Ishikawa (cell line): ENCODE data around the gene OPCML.

Experiments
- CEBPB ChIP-seq: IDR thresholded peaks from 2 replicates; pipeline ENCODE4 v1.6.1; 2012
- CREB1 ChIP-seq: IDR thresholded peaks from 2 replicates; pipeline ENCODE4 v1.6.1; 2012; ENCODE audit warnings: low read depth
- EGR1 ChIP-seq: IDR thresholded peaks from 2 replicates; pipeline ENCODE4 v1.6.1; 2012
- EP300 ChIP-seq: IDR thresholded peaks from 2 replicates; pipeline ENCODE4 v1.6.1; 2012; ENCODE audit warnings: borderline replicate concordance
- FOXM1 ChIP-seq: IDR thresholded peaks from 2 replicates; pipeline ENCODE4 v1.6.1; 2012; ENCODE audit warnings: low read depth, borderline replicate concordance
- NFIC ChIP-seq: IDR thresholded peaks from 2 replicates; pipeline ENCODE4 v1.6.1; 2012
- RAD21 ChIP-seq: IDR thresholded peaks from 2 replicates; pipeline ENCODE4 v1.6.1; 2012; ENCODE audit warnings: low read depth
- REST ChIP-seq: IDR thresholded peaks from 2 replicates; pipeline ENCODE4 v1.6.1; 2012; ENCODE audit warnings: low read depth, mild to moderate bottlenecking
- TAF1 ChIP-seq: IDR thresholded peaks from 2 replicates; pipeline ENCODE4 v1.6.1; 2012; ENCODE audit warnings: low read depth, mild to moderate bottlenecking
- TCF12 ChIP-seq: IDR thresholded peaks from 2 replicates; pipeline ENCODE4 v1.6.1; 2012; ENCODE audit warnings: low read depth
- TEAD4 ChIP-seq: IDR thresholded peaks from 2 replicates; pipeline ENCODE4 v1.6.1; 2012
- YY1 ChIP-seq: IDR thresholded peaks from 2 replicates; pipeline ENCODE4 v1.6.1; 2012; ENCODE audit warnings: low read depth
- ZBTB7A ChIP-seq: IDR thresholded peaks from 2 replicates; pipeline ENCODE4 v1.6.1; 2012; ENCODE audit warnings: low read depth
- TF ChIP-seq, protein P1 (sequence below): IDR thresholded peaks from 2 replicates; pipeline ENCODE4 v1.6.1; 2012
- TF ChIP-seq, protein P2 (sequence below): IDR thresholded peaks from 2 replicates; pipeline ENCODE4 v1.6.1; 2012

The OPCML gene

GRCh38 chr11:133265530-133266035 lies 266.7 kb downstream of the OPCML start:
- TF ChIP-seq TAF1 (no peak), YY1 (no peak)
- TF ChIP-seq, protein P1, sequence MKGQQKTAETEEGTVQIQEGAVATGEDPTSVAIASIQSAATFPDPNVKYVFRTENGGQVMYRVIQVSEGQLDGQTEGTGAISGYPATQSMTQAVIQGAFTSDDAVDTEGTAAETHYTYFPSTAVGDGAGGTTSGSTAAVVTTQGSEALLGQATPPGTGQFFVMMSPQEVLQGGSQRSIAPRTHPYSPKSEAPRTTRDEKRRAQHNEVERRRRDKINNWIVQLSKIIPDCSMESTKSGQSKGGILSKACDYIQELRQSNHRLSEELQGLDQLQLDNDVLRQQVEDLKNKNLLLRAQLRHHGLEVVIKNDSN = no peak

- no peak for TF ChIP-seq REST
- no peak for TF ChIP-seq ZBTB7A
- TF ChIP-seq TAF1 = no peak
- no peak for TF ChIP-seq RAD21
- no peak for TF ChIP-seq FOXM1
- no peak for TF ChIP-seq CEBPB
- no peak for TF ChIP-seq EGR1
- no peak for TF ChIP-seq NFIC
- no peak for TF ChIP-seq YY1
- TF ChIP-seq, protein P2, sequence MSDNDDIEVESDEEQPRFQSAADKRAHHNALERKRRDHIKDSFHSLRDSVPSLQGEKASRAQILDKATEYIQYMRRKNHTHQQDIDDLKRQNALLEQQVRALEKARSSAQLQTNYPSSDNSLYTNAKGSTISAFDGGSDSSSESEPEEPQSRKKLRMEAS = no peak
- TF ChIP-seq EP300 = no peak
These were observed 269.0 kb downstream of the OPCML start for GRCh38 chr11:133263332-133263731.

GRCh38 chr11:133258751-133259150 lies 273.6 kb downstream of the OPCML start:
- TF ChIP-seq REST = no peak
- TF ChIP-seq YY1 = no peak
- no peak for TF ChIP-seq TEAD4

DNA sequence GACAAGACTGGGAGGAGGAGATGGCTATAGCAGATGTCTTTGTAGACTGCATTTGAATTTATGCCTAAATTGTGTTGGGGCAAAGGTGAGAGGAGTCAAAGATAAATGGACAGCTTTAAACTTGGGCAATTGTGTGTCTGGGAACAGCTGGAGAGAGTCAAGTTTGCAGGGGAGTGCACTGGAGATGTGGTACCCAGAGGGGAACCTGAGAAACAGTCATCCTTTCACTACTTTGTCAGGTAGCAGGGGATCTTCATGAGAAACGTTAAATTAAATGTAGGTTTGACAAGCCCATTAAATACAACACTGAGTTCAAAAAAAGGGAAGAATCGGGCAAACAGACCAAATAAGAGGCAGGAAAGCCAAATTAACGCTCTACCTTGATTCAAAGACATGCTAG lies 277.7 kb downstream of the OPCML start:
- no peak for TF ChIP-seq EP300
- TF ChIP-seq CREB1 = no peak
- no peak for TF ChIP-seq YY1
- TF ChIP-seq, protein P2 = no peak
- no peak for TF ChIP-seq TEAD4
- no peak for TF ChIP-seq RAD21
- TF ChIP-seq EGR1 = no peak
- no peak for TF ChIP-seq TCF12

DNA sequence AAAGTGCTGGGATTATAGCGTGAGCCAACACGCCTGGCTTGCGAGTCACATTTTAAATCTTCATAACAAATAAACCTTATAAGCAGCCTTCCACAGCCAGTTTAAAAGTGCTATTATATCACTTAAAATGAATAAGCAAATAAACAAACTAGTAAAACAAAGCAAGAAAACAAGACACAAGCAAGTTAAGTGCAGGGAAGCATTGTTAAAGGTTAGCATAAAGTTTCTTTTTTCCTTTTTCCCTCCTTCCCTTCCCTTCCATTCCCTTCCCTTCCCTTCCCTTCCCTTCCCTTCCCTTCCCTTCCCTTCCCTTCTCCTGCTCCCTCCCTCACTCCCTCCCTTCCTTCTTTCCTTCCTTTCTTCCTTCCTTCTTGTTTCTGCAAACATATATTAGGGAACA lies 278.7 kb downstream of the OPCML start:
- TF ChIP-seq EP300 (no peak), TAF1 (no peak)

GRCh38 chr11:133251841-133252240 lies 280.5 kb downstream of the OPCML start:
- TF ChIP-seq YY1 (no peak), TCF12 (no peak), RAD21 (no peak), TEAD4 (no peak), CEBPB (no peak), EGR1 (no peak), FOXM1 (no peak), ZBTB7A (no peak), NFIC (no peak)
- TF ChIP-seq, protein P1 = no peak

DNA sequence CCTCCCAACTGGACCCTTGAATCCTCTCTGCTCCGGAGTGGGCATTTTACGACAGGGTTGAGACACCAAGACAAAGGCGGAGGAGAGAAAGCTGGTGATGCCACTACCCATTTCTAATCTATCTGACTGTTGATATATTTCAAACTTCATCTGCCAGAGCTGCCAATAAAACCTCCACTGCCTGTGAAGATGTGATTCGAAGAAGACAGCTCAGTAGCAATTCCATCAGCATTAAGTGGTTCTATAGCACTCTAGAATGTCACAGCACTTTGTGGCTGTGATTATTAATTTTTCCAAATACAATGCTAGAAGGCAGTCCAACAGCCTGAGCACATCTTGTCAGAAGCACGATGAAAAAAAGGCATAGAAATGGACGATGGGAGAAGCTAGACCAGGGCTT lies 282.8 kb downstream of the OPCML start:
- TF ChIP-seq EP300 (no peak), RAD21 (no peak), NFIC (no peak), REST (no peak), EGR1 (no peak), YY1 (no peak), FOXM1 (no peak), ZBTB7A (no peak), CREB1 (no peak)
- TF ChIP-seq, protein P2 = no peak
